ENCODE measurements around the gene HLA-DPB1.
"Not testable (repeated sequence)": the region's sequence is repeated elsewhere in the genome, so short reads cannot be mapped to it uniquely, and the experiment has no call there.

HLA-DPB1 gene

GRCh38 chr6:33075568-33076405, at the start of gene HLA-DPB1:
HLA-DPB1 (plus strand) TSS chr6:33075990; CDS start chr6:33076042, 52 bp downstream.
- no peak for DNase-seq (ENCODE audit: low read depth)

- DNase-seq (ENCODE audit: low read depth): no peak
Measured at GRCh38 chr6:33028220-33028849, 47.5 kb upstream of the HLA-DPB1 start.

- no peak for DNase-seq (ENCODE audit: low read depth)
Measured at GRCh38 chr6:33029328-33030184, 46.2 kb upstream of the HLA-DPB1 start.

DNA sequence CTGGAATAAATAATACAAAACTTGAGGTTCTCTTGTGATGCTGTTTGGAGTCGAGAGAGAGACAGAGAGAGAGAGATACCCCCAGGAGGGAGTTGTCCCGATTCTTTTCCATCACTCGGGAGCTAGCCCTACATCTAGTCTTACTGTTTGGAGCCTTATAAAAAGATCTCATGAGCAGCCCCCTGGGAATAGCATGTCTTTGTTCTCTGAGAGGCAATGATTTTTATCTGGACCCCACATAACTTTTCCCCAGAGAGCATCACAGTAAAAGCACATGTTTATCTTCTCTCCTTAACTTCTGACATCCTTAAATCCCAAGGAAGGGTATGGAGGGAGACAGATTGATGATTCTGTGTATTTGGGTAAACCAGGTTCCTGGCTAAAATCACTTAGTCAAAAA, 45.5 kb upstream of the HLA-DPB1 start:
- DNase-seq (ENCODE audit: low read depth): no peak

DNA sequence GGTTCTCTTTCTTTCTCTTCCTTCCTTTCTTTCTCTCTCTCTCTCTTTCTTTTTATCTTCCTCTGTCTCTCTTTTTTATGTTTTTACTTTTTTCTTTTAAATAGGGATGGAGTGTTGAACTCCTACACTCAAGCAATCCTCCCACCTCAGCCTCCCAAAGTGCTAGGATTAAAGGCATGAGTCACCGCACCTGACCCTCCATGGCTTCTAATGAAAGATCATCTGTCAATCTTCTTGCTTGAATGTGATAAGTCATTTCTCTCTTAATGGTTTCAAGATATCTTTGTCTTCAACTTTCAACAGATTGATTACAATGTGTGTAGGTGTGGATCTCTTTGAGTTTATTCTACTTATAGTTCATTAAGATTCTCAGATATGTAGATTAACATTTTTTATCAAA, 41.2 kb upstream of the HLA-DPB1 start:
- DNase-seq (ENCODE audit: low read depth): no peak

DNA sequence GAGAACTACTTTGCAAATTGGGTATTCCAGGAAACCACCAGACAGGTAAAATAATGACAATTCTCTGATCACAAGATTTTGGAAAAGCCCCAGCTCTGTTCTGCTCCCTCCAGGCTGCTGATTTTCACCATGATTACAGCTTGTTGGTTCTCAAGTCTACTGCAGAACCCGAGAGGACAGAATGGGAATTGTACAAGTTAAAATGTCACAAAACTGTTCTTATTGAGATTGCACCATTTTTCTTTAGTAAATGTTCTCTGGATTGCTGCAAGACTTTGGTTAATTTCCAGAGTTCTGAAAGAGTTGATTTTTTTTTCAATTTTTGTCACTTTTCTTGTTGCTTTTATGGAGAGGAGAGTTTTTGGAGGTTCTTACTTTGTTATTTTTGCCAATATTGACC, 39.3 kb upstream of the HLA-DPB1 start:
- DNase-seq (ENCODE audit: low read depth): no peak

DNA sequence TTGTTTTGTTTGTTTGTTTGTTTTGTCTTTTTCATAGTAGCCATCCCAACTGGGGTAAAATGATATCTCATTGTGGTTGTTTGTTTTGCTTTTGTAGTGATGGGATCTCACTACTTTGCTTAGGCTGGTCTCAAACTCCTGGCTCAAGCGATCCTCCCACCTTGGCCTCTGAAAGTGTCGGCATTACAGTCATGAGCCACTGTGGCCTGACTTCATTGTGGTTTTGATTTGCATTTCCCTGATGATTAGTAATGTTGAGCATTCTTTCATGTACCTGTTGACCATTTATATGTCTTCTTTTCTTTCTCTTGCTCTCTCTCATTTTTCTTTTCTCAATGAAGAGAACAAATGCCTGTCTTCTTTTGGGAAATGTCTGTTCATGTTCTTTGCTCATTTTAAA, 35.6 kb upstream of the HLA-DPB1 start:
- no peak for DNase-seq (ENCODE audit: low read depth)

DNA sequence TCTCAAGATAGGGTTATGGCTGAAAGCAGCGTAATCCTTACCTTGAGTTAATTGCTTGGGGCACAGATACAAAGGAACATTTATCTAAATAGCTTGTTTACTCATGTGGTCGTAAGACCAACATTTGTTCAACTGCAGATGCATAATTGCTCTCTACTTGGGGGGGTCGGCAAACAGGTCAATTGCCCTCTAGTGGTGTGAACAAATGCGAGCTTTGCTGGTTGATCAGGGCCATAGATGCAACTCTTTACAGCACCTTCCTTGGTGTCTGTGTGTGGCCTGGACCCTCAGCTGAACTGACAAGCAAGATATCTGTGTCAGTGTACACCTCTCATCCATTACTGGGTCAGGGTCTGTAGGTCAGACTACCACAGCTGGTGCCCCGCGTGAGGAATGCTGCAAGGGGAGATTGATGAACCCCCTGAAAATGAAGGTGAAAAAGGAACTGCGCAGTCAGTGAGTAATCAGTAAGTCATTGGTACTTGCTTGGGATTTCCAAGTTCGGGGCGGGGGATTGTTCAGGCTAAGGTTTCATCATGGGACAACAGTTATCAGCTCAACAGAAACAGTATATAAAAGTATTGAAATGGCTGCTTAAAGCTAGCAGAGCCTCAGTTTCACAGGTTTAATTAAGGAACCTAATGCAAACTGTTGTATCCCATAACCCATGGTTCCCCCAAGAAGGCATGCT, 26.3 kb upstream of the HLA-DPB1 start:
- DNase-seq (ENCODE audit: low read depth): no peak

DNA sequence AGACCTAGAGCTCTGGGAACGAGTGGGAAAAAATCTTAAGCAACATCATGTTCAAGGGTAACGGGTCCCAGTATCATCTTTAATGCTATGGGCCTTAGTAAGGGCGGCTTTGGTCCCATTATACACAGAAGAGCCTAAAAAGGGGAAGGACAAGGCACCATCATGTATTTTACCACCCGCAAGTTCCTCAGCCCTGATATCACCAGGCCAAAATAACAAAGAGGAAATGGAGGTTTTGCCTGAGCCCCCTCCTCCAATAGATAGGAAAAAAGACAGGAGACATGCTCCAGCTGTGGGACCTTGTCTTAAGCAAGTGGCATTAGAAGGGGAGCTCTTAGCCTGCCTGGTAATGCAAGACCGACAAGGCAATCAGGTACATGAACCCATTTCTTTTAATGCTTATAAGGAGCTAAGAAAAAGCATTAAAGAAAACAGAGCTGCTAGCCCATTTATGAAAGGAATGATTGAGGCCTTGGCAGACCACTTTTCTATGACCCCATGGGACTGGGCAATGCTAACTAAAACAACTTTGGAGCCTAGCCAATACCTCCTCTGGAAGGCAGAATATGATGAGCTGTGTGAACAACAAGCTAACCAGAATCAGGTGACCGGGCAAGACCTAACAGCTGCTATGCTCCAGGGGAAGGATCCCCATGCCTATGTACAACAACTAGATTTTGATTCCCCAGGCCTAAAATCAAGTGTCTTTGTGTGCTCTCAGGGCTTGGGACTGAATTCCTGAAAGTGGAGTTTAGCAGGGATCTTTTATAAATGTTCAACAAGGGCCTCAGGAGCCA, 25.6 kb upstream of the HLA-DPB1 start:
- no peak for DNase-seq (ENCODE audit: low read depth)

DNA sequence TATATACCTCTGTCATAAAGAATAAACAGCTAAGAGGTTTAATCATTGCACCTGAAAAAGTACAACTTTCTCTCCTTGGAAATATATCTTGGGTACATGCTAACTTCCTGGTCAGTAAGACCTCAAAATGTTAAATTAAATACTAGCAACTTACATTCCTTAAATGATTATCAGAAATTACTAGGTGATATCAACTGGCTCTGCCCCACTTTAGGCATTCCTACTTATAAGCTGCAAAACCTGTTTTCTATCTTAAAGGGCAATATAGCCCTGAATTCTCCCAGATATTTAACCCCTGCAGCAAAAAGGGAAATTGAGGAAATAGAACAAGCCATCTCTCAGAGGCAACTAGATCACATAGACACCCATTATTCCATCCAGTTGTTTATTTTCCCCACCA, 23.2 kb upstream of the HLA-DPB1 start:
- no peak for DNase-seq (ENCODE audit: low read depth)

GRCh38 chr6:33053230-33053629, 22.6 kb upstream of the HLA-DPB1 start:
- no peak for DNase-seq (ENCODE audit: low read depth)

DNA sequence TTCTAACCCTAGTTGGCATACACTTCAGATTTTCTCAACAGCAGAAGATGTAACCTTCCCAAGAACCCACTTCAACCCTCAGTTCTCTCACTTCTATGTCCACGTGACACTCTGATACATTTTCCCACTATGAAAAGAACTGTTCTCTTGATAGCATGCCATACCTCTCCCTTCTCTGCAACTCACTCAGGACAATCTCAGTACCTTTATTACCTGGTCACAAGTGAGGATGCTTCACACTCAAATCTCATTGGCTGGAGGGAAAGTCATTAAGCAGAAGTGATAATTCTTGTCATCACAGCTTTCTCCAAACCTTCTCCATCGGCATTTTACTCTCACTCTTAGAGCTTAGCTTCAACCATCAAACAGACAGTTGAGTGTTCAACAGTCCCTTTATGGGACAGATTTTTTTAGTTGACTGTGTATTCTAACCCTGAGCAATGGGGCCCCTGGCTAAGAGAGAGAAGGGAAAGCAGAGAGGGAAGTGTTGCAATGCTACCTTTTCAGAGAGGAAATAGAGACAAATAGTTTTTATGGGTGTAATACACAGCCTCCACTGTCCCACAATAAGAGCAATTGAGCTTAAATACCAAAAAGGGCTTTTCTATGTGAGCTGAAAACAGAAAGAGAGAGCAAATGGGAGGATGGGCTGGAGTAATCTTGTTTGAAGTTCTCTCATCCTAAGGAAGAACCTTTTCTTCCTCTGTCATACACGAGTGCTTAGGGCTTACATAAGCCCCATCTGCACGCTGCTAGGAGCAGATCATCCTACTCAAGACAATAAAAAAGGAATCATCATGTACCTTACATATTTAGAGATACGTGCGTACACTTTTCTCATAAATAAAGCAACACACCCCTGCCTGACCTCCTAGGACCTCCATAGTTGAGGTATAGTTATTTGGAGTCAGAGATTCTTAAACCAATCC, 18.3 kb upstream of the HLA-DPB1 start:
- no peak for DNase-seq (ENCODE audit: low read depth)

GRCh38 chr6:33061987-33062386, 13.8 kb upstream of the HLA-DPB1 start:
- no peak for DNase-seq (ENCODE audit: low read depth)

GRCh38 chr6:33063435-33063834, 12.4 kb upstream of the HLA-DPB1 start:
- not testable (repeated sequence) for DNase-seq (ENCODE audit: low read depth)

GRCh38 chr6:33064723-33065122, 11.1 kb upstream of the HLA-DPB1 start:
- no peak for DNase-seq (ENCODE audit: low read depth)

- no peak for DNase-seq (ENCODE audit: low read depth)
Measured at GRCh38 chr6:33065312-33065711, 10.5 kb upstream of the HLA-DPB1 start.

DNA sequence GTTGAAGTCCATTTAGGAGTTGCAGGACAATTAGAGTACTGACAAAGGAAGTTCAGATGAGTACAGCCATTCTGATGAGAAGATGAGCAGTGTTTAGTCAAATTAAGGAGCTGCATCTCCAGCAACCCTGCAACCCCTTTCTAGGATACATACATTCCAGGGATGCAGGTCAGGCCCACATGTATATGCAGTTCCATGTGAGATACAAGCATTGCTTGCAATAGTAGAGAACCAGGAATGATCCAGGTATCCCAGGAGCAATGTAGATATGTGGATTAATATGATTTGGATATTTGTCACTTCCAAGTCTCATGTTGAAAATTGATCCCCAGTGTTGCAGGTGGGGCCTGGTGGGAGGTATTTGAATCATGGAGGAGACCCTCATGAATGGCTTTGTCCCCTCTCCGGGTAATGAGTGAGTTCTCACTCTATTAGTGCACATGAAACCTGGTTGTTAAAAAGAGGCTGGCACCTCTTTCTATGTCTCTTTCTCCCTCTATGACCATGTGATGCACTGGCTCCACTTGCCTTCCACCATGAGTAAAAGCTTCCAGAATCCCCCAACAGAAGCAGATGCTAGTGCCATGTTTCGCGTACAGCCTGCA, 8.8 kb upstream of the HLA-DPB1 start:
- no peak for DNase-seq (ENCODE audit: low read depth)

GRCh38 chr6:33069021-33069738, 6.6 kb upstream of the HLA-DPB1 start:
- no peak for DNase-seq (ENCODE audit: low read depth)

DNA sequence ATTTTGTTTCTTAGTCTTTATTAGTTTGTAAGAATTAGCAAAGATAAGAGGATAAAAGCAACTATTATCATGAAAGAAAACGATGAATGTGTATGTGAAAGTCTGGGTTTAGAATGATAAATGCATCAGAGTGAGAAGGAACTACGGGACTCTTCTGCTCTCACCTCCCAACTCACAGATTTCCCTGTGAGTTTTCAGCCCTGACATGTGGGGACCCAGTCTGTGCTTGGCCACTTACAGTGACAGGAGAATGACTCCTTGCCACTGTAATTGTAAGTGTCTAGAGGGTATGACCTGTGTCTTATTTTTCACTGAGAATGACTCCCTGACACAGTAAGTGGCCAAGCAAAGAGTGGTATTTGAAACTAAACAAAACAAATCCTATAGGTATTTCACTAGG, 4.9 kb upstream of the HLA-DPB1 start:
- no peak for DNase-seq (ENCODE audit: low read depth)
